Suprapubic skin (tissue), 4 donors: ENCODE results near the gene TWSG1. TPM values are rescaled to one million over a fixed set of nuclear protein-coding genes. Genes with fewer than 3 reads are reported as not detected.

ENCODE experiments used
- DNase-seq, 2 donors: peaks; one replicate each; pipeline ENCODE4 v3.0.0-alpha.2; 2019; ENCODE audit warnings: low spot score in 2 of 2
- H3K27ac ChIP-seq: fragments of 200-600 bp; sonication (generic); one replicate; pipeline ENCODE4 v1.5.1; 2019
- H3K27me3 ChIP-seq: fragments of 200-600 bp; sonication (generic); one replicate; pipeline ENCODE4 v1.5.1; 2019
- H3K36me3 ChIP-seq: fragments of 200-600 bp; sonication (generic); one replicate; pipeline ENCODE4 v1.5.1; 2019
- H3K4me1 ChIP-seq: fragments of 200-600 bp; sonication (generic); one replicate; pipeline ENCODE4 v1.5.1; 2019
- H3K4me3 ChIP-seq: fragments of 200-600 bp; sonication (generic); one replicate; pipeline ENCODE4 v1.5.1; 2019; ENCODE audit warnings: mild to moderate bottlenecking
- H3K9me3 ChIP-seq: fragments of 200-600 bp; sonication (generic); one replicate; pipeline ENCODE4 v1.5.1; 2019
- CTCF ChIP-seq, 2 donors: fragments of 200-600 bp in 1 of 2; fragments of 450-650 bp in 1 of 2; sonication (generic) in 1 of 2; IDR thresholded peaks; one replicate each; pipeline ENCODE4 v1.5.1; 2016 to 2019; ENCODE audit warnings: antibody characterized with exemption in 2 of 2, mild to moderate bottlenecking in 1 of 2, moderate library complexity in 1 of 2
- EP300 ChIP-seq: sonication (generic); formaldehyde crosslinking; IDR thresholded peaks from one replicate; pipeline ENCODE4 v1.6.1; 2017; ENCODE audit warnings: antibody characterized with exemption
- POLR2A ChIP-seq, 2 donors: fragments of 450-650 bp; IDR thresholded peaks; one replicate each; pipeline ENCODE4 v1.6.1; 2017; ENCODE audit warnings: antibody characterized with exemption in 2 of 2, mild to moderate bottlenecking in 2 of 2, moderate library complexity in 2 of 2
- POLR2AphosphoS5 ChIP-seq, 3 donors: sonication (generic); formaldehyde crosslinking; IDR thresholded peaks; one replicate each; pipeline ENCODE4 v1.6.1; 2017; ENCODE audit warnings: antibody characterized with exemption in 3 of 3
- WGBS: methylation state at CpG from one replicate; pipeline ENCODE4 v1.1.5; 2018; 5-methylcytosine and 5-hydroxymethylcytosine counted together
- total RNA-seq, 4 donors: library from RNA; depleted of rRNA; stranded (reverse); fragments of >200 nt; gene quantifications; one replicate each; pipeline ENCODE4 v1.1.0, GENCODE V29; 2016

Gene TWSG1
- total RNA-seq, 4 donors from 2014 or later: 18.7 to 41.6 (median 26.1) TPM

- no peaks in the 10 kb centered on the region for H3K36me3 ChIP-seq
- H3K27ac ChIP-seq: no peak overlapping the region
- TF ChIP-seq CTCF (IDR thresholded peaks at IDR 0.05) (no peak), EP300 (no peak), POLR2A (IDR thresholded peaks at IDR 0.05) (no peak), POLR2AphosphoS5 (IDR thresholded peaks at IDR 0.05) (no peak)
- peaks cover 2% of the 10 kb centered on the region for H3K4me1 ChIP-seq
- DNase-seq: no peak
- 90% methylated on average over 1 of the region's 1 CpG for WGBS
- H3K9me3 ChIP-seq: no peaks in the 10 kb centered on the region
- no peak overlapping the region for H3K4me3 ChIP-seq
- no peaks in the 10 kb centered on the region for H3K27me3 ChIP-seq
These were observed 19.7 kb downstream of the TWSG1 start for GRCh38 chr18:9354256-9354655.

- H3K27ac ChIP-seq: no peak overlapping the region
- DNase-seq: no peak
- WGBS: 93% methylated on average over 2 of the region's 2 CpGs
- no peaks in the 10 kb centered on the region for H3K36me3 ChIP-seq
- H3K9me3 ChIP-seq: no peaks in the 10 kb centered on the region
- H3K4me3 ChIP-seq: no peak overlapping the region
- peaks cover 6% of the 10 kb centered on the region for H3K4me1 ChIP-seq
- no peaks in the 10 kb centered on the region for H3K27me3 ChIP-seq
- TF ChIP-seq POLR2A (IDR thresholded peaks at IDR 0.05) (no peak), EP300 (no peak), POLR2AphosphoS5 (IDR thresholded peaks at IDR 0.05) (no peak), CTCF (IDR thresholded peaks at IDR 0.05) (no peak)
These were observed 22.4 kb downstream of the TWSG1 start for GRCh38 chr18:9356976-9357375.

GRCh38 chr18:9359796-9360195, 25.2 kb downstream of the TWSG1 start:
- peaks cover 10% of the 10 kb centered on the region for H3K4me1 ChIP-seq
- no peaks in the 10 kb centered on the region for H3K9me3 ChIP-seq
- H3K27ac ChIP-seq: no peak overlapping the region
- WGBS: 90% methylated on average over 4 of the region's 4 CpGs
- no peak for TF ChIP-seq POLR2A (IDR thresholded peaks at IDR 0.05)
- no peak for TF ChIP-seq CTCF (IDR thresholded peaks at IDR 0.05)
- TF ChIP-seq EP300: no peak
- TF ChIP-seq POLR2AphosphoS5 (IDR thresholded peaks at IDR 0.05): no peak
- H3K36me3 ChIP-seq: no peaks in the 10 kb centered on the region
- DNase-seq: no peak
- no peaks in the 10 kb centered on the region for H3K27me3 ChIP-seq
- no peak overlapping the region for H3K4me3 ChIP-seq

- Histone ChIP-seq H3K4me3 (no peak overlapping the region), H3K36me3 (no peaks in the 10 kb centered on the region), H3K9me3 (no peaks in the 10 kb centered on the region), H3K27me3 (no peaks in the 10 kb centered on the region), H3K4me1 (peaks cover 16% of the 10 kb centered on the region), H3K27ac (no peak overlapping the region)
- DNase-seq: no peak
- TF ChIP-seq EP300 (no peak), CTCF (IDR thresholded peaks at IDR 0.05) (no peak), POLR2AphosphoS5 (IDR thresholded peaks at IDR 0.05) (no peak), POLR2A (IDR thresholded peaks at IDR 0.05) (no peak)
- WGBS: 96% methylated on average over 3 of the region's 3 CpGs
These were observed 26.6 kb downstream of the TWSG1 start for GRCh38 chr18:9361191-9361590.

GRCh38 chr18:9362869-9363268, 28.3 kb downstream of the TWSG1 start:
- no peaks in the 10 kb centered on the region for H3K9me3 ChIP-seq
- no peaks in the 10 kb centered on the region for H3K36me3 ChIP-seq
- no peak for TF ChIP-seq POLR2AphosphoS5 (IDR thresholded peaks at IDR 0.05)
- TF ChIP-seq POLR2A (IDR thresholded peaks at IDR 0.05): no peak
- TF ChIP-seq EP300: no peak
- no peak for TF ChIP-seq CTCF (IDR thresholded peaks at IDR 0.05)
- no peak overlapping the region for H3K4me3 ChIP-seq
- H3K27ac ChIP-seq: no peak overlapping the region
- no peak for DNase-seq
- peaks cover 25% of the 10 kb centered on the region for H3K4me1 ChIP-seq
- H3K27me3 ChIP-seq: no peaks in the 10 kb centered on the region
- WGBS: 58% methylated on average over 1 of the region's 1 CpG
